GM21576 (cell line): ENCODE results near the gene NSF.

Experiments used
- ATAC-seq: cut with Tn5 transposase; IDR thresholded peaks from one replicate; pipeline ENCODE4 v1.9.1; 2021; ENCODE audit warnings: mild to moderate bottlenecking, moderate library complexity; ENCODE audit not compliant: unreplicated experiment

NSF gene

GRCh38 chr17:46793541-46793940, 203.1 kb downstream of the NSF start:
- no peak for ATAC-seq

DNA sequence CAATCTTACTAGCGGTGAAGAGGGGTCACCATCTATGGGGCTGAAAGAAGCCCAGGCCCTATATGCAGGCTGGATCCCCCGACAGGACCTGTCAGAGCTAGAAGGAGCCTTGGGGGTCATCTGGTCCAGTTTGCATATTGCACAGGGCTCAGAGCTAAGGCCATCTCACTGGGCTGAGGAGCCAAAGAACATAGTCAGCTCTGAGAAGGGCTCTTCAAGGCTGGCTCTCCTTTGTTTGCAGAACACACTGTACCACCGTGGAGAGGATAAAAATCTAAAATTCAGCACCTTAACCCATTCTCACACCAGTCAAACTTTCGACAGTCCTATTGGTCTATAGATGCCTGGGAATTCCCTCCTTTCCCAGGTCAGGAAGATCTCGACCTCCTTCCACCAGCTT, 203.8 kb downstream of the NSF start:
- no peak for ATAC-seq

DNA sequence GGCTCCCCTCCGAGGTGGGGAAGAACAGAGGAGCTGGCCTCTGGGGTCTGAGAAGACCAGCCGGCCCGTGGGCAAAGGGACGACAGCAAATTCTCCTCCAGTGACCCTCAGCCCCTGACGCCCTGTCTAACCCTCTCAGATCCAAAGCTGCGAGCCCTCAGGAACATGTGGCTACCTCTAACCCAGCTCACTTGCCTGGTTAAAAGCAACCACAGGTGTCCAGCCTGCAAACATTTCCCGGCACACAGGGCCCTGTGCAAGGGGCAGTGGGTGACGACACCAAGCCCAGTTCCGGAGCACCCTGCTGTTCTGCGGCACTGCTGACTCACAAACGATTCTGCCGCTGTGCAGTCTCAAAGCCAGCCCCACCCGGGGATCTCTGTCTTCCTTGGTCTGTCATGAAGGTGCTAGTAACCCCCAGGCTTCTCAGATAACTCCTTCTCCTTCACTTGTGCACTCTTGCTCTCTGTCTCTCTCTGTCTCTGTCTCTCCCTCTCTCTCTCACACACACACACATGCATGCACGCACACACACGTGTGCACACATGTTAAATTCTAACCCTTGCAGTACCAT, 205.0 kb downstream of the NSF start:
- no peak for ATAC-seq

DNA sequence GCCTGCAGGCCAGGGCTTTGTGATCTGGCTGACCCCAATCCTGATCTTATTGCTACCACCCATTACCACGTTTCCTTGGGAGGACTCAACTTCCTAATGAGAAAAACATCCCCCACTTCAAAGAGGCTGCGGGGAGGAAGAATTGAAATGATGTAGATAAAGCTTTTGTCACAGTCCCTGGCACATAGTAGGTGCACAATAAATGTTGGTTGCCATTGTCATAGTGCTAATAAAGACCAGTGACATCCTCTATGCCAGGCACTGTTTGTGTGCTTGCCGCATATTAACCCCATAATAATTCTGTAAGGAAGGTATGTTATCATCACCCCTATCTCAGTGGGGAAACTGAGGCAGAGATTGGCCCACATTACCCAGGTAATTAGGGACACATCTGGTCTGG, 205.6 kb downstream of the NSF start:
- ATAC-seq: no peak

DNA sequence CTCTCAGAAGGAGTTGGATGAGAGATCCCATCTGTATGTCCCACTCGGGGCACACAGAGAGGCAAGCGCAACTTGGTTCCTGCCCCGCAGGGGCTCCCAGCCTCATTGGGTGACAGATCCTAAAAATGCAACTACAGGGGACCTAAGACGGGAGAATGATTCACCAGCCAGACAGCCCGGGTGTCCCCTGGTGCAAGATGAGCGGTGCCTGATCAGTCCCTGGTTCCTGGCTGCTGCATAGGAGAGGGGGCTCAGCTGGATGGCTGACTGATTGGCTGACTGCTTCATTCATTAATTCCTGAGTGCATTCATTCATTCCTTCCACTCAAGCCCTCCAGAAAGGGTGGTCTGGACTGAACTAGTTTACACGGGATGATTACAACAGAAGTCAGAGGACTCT, 206.1 kb downstream of the NSF start:
- ATAC-seq: no peak

DNA sequence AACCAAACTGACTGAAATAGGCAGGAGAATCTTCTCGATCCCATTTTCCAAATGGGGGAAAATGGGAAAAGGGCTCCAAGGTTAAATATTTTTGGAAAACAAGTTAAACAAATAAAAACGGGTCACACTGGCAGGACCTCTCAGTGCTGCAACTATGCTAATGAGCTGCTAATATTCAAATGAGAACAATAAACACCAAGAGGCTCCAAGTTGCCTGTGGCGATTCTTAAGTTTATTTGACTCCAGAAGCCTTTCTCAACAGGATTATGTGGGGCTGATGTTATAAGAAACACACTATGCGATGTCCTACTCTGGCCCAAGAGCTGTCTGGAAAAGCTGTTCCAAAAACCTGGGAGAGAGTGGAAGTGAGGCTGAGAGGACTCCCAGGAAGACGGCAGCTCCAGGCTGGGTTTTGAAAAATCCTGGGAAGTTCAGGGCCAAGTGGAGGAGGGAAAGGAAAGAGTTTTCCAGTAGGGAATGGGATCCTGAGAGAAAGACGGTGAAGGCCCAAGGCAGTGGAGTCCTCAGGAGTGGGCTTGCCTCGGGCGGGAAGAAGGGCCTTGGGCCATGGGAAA, 206.6 kb downstream of the NSF start:
- ATAC-seq: no peak

DNA sequence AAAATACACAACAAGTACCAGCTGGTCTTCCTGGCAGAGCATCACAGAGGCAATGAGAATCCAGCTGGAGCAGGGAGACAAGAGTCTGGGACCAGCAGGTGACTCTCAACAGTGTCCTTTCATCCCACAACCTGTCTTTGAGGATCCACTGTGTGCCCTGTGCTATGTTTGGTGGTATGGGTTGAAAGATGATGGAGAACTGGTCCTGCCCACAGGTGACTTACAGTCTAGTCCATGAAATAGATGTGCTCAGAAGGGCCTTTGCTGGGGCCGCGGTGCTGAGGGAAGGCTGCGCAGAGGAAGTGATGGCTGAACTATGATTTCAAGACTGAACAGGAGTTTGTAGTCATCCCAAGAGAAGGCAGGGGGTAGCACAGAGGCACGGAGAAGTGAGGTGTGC, 210.1 kb downstream of the NSF start:
- ATAC-seq: no peak

- no peak for ATAC-seq
Observed at GRCh38 chr17:46802800-46803199, 212.3 kb downstream of the NSF start.

- no peak for ATAC-seq
Observed at GRCh38 chr17:46803544-46803943, 213.1 kb downstream of the NSF start.

GRCh38 chr17:46805771-46806170, 215.3 kb downstream of the NSF start:
- ATAC-seq: no peak
